Caco-2 (cell line): ENCODE results near the gene MYRF. TPM values are rescaled to one million over a fixed set of nuclear protein-coding genes. Genes with fewer than 3 reads are reported as not detected.
A peak's percentile ranks its signal among the peaks of the same experiment; 100 is the strongest.

ENCODE experiments used
- BruUV-seq: library from RNA; stranded (reverse); fragments of 400-500 nt; replicated peaks from 2 replicates; lab custom pipeline; 2021; lab: Mats Ljungman, UMichigan
- CTCF ChIA-PET: fragments of 300-600 bp; sonication (Branson Sonifier 250); formaldehyde crosslinking; loops from one replicate; lab custom pipeline; 2022; ENCODE audit warnings: antibody characterized with exemption; lab: Charles Lee
- POLR2A ChIA-PET: fragments of 300-600 bp; sonication (Branson Sonifier 250); formaldehyde crosslinking; loops from one replicate; lab custom pipeline; 2022; ENCODE audit warnings: antibody characterized with exemption; lab: Charles Lee
- DNase-seq, 2 experiments: peaks; one replicate each; pipeline versions ENCODE4 v3.0.0 to v3.0.0-alpha.2; 2020 to 2022
- H3K27me3 ChIP-seq: replicated peaks from 2 replicates; pipeline ENCODE4 v1.6.0; 2011; ENCODE audit warnings: low read length; ENCODE audit not compliant: control insufficient read depth, insufficient read depth
- H3K36me3 ChIP-seq: 2 replicates; pipeline ENCODE4 v1.5.1; 2011; ENCODE audit warnings: low read length; ENCODE audit not compliant: control insufficient read depth, insufficient read depth
- H3K4me1 ChIP-seq: fragments of 250-450 bp; sonication (Bioruptor Pico); 2 replicates; pipeline ENCODE4 v1.5.1; 2020; ENCODE audit warnings: mild to moderate bottlenecking
- H3K4me3 ChIP-seq: 2 replicates; pipeline ENCODE4 v1.5.1; 2011; ENCODE audit warnings: low read depth, mild to moderate bottlenecking, control low read depth, low read length
- H3K9me3 ChIP-seq: fragments of 250-450 bp; sonication (Bioruptor Pico); 2 replicates; pipeline ENCODE4 v1.5.1; 2020; ENCODE audit warnings: mild to moderate bottlenecking, moderate library complexity
- H3K27ac Mint-ChIP-seq: one replicate; pipeline ENCODE4 v1.8.0; 2022; ENCODE audit warnings: mixed read lengths; ENCODE audit not compliant: unreplicated experiment
- H3K27me3 Mint-ChIP-seq: one replicate; pipeline ENCODE4 v1.8.0; 2022; ENCODE audit warnings: mixed read lengths; ENCODE audit not compliant: insufficient read depth, unreplicated experiment
- H3K36me3 Mint-ChIP-seq: one replicate; pipeline ENCODE4 v1.8.0; 2022; ENCODE audit warnings: mild to moderate bottlenecking, mixed read lengths; ENCODE audit not compliant: insufficient read depth, unreplicated experiment
- H3K4me1 Mint-ChIP-seq: one replicate; pipeline ENCODE4 v1.8.0; 2022; ENCODE audit warnings: low read depth, mixed read lengths; ENCODE audit not compliant: unreplicated experiment
- H3K4me3 Mint-ChIP-seq: one replicate; pipeline ENCODE4 v1.8.0; 2022; ENCODE audit warnings: mild to moderate bottlenecking, moderate library complexity, mixed read lengths; ENCODE audit not compliant: unreplicated experiment
- H3K9me3 Mint-ChIP-seq: one replicate; pipeline ENCODE4 v1.8.0; 2022; ENCODE audit warnings: mixed read lengths; ENCODE audit not compliant: unreplicated experiment
- CTCF ChIP-seq, 2 experiments: fragments of 200-600 bp in 1 of 2; IDR thresholded peaks; 1 replicate in 1 of 2; 2 replicates in 1 of 2; pipeline versions ENCODE4 v1.5.1 to v1.8.0; 2011 to 2022; ENCODE audit warnings: antibody characterized with exemption in 1 of 2, control low read depth in 1 of 2, inconsistent platforms in 1 of 2, low read depth in 1 of 2, low read length in 1 of 2, mild to moderate bottlenecking in 1 of 2, moderate library complexity in 1 of 2; ENCODE audit not compliant: insufficient read depth in 1 of 2, severe bottlenecking in 1 of 2, unreplicated experiment in 1 of 2
- intact Hi-C: fragments of 100-400 bp; cut with micrococcal nuclease; formaldehyde crosslinking; loops from one replicate; pipeline ENCODE4 v1.10.0; 2022; ENCODE audit not compliant: unreplicated experiment
- total RNA-seq: library from RNA; stranded (reverse); gene quantifications from 2 replicates; pipeline ENCODE4 v1.2.3, GENCODE V29; 2022

MYRF gene
- total RNA-seq, 1 experiment from 2014 or later, result 169 TPM

- no peak for TF ChIP-seq CTCF (IDR thresholded peaks at IDR 0.05; ENCODE audit: insufficient read depth in 1 of 2, low read depth in 1 of 2, low read length in 1 of 2, severe bottlenecking in 1 of 2, unreplicated experiment in 1 of 2)
- ChIA-PET CTCF (no interaction called here), POLR2A (no interaction called here)
- peaks cover 8% of the 10 kb centered on the region for H3K4me1 Mint-ChIP-seq
- H3K9me3 ChIP-seq, result no peaks in the 10 kb centered on the region
- no peak for DNase-seq
- peaks cover 6% of the 10 kb centered on the region for H3K36me3 Mint-ChIP-seq
- H3K4me3 Mint-ChIP-seq, result peak overlapping the region; percentile 86
- H3K4me1 ChIP-seq, result 0 out of 2 replicates have a peak, but pooled peaks cover 19% of the 10 kb centered on the region
- no peaks in the 10 kb centered on the region for H3K27me3 Mint-ChIP-seq
- H3K27me3 ChIP-seq, result no peaks in the 10 kb centered on the region
- intact Hi-C loops, result no loop called here
- no peak overlapping the region for H3K27ac Mint-ChIP-seq
- H3K36me3 ChIP-seq, result no peaks in the 10 kb centered on the region
- no peaks in the 10 kb centered on the region for H3K9me3 Mint-ChIP-seq
- no peak overlapping the region for H3K4me3 ChIP-seq
- BruUV-seq, result no TSS peak
Measured at GRCh38 chr11:61829806-61830205, 77.4 kb downstream of the MYRF start.

- ChIA-PET POLR2A (no interaction called here), CTCF (interaction anchor here (0.6 to 1.0 kb wide), 2 partner anchors 68 to 272 kb away, joined by 3 read pairs; no protein-coding TSS in a partner anchor)
- Mint-ChIP-seq H3K9me3 (no peaks in the 10 kb centered on the region), H3K4me1 (peaks cover 8% of the 10 kb centered on the region), H3K36me3 (peaks cover 6% of the 10 kb centered on the region), H3K4me3 (no peak overlapping the region), H3K27ac (no peak overlapping the region), H3K27me3 (no peaks in the 10 kb centered on the region)
- H3K9me3 ChIP-seq, result no peaks in the 10 kb centered on the region
- no peak for TF ChIP-seq CTCF (IDR thresholded peaks at IDR 0.05; ENCODE audit: insufficient read depth in 1 of 2, low read depth in 1 of 2, low read length in 1 of 2, severe bottlenecking in 1 of 2, unreplicated experiment in 1 of 2)
- no peak for DNase-seq
- H3K27me3 ChIP-seq, result no peaks in the 10 kb centered on the region
- intact Hi-C loops, result no loop called here
- no peaks in the 10 kb centered on the region for H3K36me3 ChIP-seq
- TSS peak; percentile 29 for BruUV-seq
- H3K4me1 ChIP-seq, result 0 out of 2 replicates have a peak, but pooled peaks cover 19% of the 10 kb centered on the region
- no peak overlapping the region for H3K4me3 ChIP-seq
Measured at GRCh38 chr11:61830237-61831105, 78.0 kb downstream of the MYRF start.

- no peak overlapping the region for H3K4me3 ChIP-seq
- no peak for DNase-seq
- no peaks in the 10 kb centered on the region for H3K9me3 ChIP-seq
- no peaks in the 10 kb centered on the region for H3K36me3 ChIP-seq
- intact Hi-C loops, result no loop called here
- Mint-ChIP-seq H3K4me1 (peaks cover 8% of the 10 kb centered on the region), H3K27me3 (no peaks in the 10 kb centered on the region), H3K9me3 (no peaks in the 10 kb centered on the region), H3K4me3 (no peak overlapping the region), H3K27ac (no peak overlapping the region), H3K36me3 (peaks cover 6% of the 10 kb centered on the region)
- BruUV-seq, result no TSS peak
- H3K27me3 ChIP-seq, result no peaks in the 10 kb centered on the region
- TF ChIP-seq CTCF (IDR thresholded peaks at IDR 0.05; ENCODE audit: insufficient read depth in 1 of 2, low read depth in 1 of 2, low read length in 1 of 2, severe bottlenecking in 1 of 2, unreplicated experiment in 1 of 2), result no peak
- 0 out of 2 replicates have a peak, but pooled peaks cover 19% of the 10 kb centered on the region for H3K4me1 ChIP-seq
- ChIA-PET POLR2A (no interaction called here), CTCF (no interaction called here)
Measured at GRCh38 chr11:61832207-61832606, 79.8 kb downstream of the MYRF start.
